BE2C (cell line): Measurements from ENCODE around the gene TIMM10B.

ENCODE experiments used
- DNase-seq: peaks from one replicate; pipeline ENCODE4 v3.0.0-alpha.2; 2020
- H3K27me3 ChIP-seq: fragments of 250-450 bp; sonication (Bioruptor Pico); 2 replicates; pipeline ENCODE4 v1.5.1; 2020; ENCODE audit warnings: mild to moderate bottlenecking
- H3K36me3 ChIP-seq: fragments of 250-450 bp; sonication (Bioruptor Pico); 2 replicates; pipeline ENCODE4 v1.5.1; 2020; ENCODE audit warnings: mild to moderate bottlenecking
- H3K4me1 ChIP-seq: fragments of 250-450 bp; sonication (Bioruptor Pico); 2 replicates; pipeline ENCODE4 v1.5.1; 2020
- H3K4me3 ChIP-seq: 2 replicates; pipeline ENCODE4 v1.5.1; 2011; ENCODE audit warnings: low read depth, low read length
- H3K9me3 ChIP-seq: fragments of 250-450 bp; sonication (Bioruptor Pico); 2 replicates; pipeline ENCODE4 v1.5.1; 2020
- TF ChIP-seq, protein P1 (sequence below): IDR thresholded peaks from 2 replicates; pipeline ENCODE4 v1.5.1; 2012; ENCODE audit warnings: mild to moderate bottlenecking, low read depth, low read length

The TIMM10B gene

DNA sequence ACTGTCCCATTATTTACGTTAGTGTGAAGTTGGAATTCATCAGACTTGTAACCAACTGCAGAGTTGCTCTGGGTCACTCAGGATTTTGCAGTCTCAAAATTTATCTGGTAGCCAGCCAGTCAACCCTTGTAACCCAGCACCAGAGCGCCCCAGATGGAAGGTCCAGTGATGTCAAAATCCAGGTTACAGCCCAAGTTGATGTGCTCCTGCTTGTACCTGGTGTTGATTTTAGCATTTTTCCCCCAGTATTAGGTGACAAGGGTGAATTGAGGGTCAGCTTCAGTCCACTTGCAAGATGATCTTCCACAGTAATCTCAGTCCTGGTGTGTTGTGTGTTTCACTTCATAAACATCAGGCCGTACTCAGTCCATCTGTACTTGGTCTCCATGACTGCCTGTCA is 7.5 kb downstream of the TIMM10B start:
- no peaks in the 10 kb centered on the region for H3K27me3 ChIP-seq
- no peaks in the 10 kb centered on the region for H3K9me3 ChIP-seq
- no peaks in the 10 kb centered on the region for H3K4me1 ChIP-seq
- TF ChIP-seq, protein P1, sequence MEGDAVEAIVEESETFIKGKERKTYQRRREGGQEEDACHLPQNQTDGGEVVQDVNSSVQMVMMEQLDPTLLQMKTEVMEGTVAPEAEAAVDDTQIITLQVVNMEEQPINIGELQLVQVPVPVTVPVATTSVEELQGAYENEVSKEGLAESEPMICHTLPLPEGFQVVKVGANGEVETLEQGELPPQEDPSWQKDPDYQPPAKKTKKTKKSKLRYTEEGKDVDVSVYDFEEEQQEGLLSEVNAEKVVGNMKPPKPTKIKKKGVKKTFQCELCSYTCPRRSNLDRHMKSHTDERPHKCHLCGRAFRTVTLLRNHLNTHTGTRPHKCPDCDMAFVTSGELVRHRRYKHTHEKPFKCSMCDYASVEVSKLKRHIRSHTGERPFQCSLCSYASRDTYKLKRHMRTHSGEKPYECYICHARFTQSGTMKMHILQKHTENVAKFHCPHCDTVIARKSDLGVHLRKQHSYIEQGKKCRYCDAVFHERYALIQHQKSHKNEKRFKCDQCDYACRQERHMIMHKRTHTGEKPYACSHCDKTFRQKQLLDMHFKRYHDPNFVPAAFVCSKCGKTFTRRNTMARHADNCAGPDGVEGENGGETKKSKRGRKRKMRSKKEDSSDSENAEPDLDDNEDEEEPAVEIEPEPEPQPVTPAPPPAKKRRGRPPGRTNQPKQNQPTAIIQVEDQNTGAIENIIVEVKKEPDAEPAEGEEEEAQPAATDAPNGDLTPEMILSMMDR, result no peak
- H3K36me3 ChIP-seq, result no peaks in the 10 kb centered on the region; the same call in 1 of the 2 replicates
- no peak for DNase-seq
- H3K4me3 ChIP-seq, result no peak overlapping the region

DNA sequence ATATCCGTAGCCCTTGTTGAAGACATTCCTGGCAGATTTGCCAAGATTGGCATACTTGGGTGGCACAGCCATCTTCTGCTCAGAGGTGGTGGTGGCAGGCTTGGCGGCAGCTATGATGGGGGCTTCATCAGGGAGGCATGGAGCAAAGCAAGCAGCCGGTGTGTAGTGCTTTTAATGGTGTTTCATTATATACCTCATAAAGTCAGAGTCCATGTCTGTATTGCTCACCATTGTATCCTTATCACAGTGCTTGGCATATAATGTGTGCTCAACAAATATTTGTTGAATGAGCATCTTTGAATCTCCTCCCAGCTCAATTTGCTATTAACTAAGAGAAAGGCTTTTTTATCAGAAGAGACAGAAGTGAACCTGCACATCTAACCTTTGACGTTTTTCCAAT is 8.0 kb downstream of the TIMM10B start:
- Histone ChIP-seq H3K4me1 (no peaks in the 10 kb centered on the region), H3K36me3 (no peaks in the 10 kb centered on the region; the same call in 1 of the 2 replicates), H3K4me3 (no peak overlapping the region), H3K9me3 (no peaks in the 10 kb centered on the region), H3K27me3 (no peaks in the 10 kb centered on the region)
- DNase-seq, result no peak
- TF ChIP-seq, protein P1, result no peak

DNA sequence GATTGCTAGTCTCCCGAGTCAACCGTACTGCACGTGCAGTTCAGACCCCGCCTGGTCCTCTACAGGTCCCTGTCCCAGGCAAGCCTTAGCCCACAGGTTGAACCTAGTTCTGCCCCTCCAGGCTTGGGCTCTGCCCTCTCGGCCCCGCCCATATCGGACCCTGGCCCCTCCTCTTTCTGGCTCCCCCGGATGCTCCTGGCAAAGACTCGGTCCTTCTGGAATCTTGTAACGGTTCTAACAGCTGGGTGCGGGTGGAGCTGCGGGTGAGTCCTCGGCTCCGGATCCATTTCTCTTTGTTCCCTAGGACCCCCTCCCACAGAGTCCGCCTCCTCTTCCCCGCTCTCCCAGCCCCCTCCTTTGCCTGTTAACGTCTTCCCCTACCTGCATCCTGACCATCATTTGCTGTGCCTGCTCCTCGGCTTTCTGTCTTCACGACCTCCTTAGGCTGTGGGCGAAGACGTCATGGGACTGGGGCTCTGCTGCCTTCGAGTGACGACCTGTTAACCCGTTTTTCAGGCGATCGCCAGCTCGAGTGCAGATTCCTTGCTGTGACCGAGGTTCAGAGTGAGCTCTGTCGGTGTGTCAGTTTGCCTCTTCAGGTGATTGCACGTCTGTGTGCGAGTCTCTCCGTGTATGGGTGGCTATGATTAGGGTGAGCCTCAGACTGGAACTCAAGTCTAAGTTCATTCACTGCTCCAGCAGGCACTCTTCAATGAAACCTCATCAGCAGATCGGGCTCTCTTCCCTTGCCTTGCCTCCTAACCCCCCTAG is 16.0 kb downstream of the TIMM10B start, which contains the start of gene DNHD1:
DNHD1 (plus strand) TSS at position 212 of the 771 bp plus-strand sequence. CDS start 936 bp downstream, outside the sequence.
- Histone ChIP-seq H3K4me1 (no peaks in the 10 kb centered on the region), H3K27me3 (no peaks in the 10 kb centered on the region), H3K4me3 (no peak within 1 kb of the TSS), H3K36me3 (no peaks in the 10 kb centered on the region), H3K9me3 (no peaks in the 10 kb centered on the region)
- TF ChIP-seq, protein P1, result no peak
- DNase-seq, result no peak

DNA sequence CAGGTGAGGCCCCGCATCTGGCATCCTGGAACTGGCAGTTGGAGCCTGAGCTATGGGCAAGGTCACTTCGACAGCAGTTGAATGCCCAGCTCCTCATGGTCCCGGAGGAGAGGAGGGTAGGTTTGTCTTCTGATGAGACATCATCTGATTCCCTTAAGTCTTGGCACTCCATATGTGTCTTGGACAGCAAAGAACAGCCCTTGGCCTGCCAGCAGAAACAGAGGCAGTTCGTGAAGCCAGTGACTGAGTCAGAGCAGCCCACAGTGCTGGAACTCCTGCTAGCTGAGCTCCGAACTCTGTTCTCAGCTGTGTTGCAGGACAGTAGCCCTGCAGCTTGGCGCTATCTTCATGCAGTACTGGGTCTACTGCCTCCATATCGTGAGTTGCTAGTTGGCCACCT is 16.8 kb downstream of the TIMM10B start:
- Histone ChIP-seq H3K4me3 (no peak overlapping the region), H3K4me1 (no peaks in the 10 kb centered on the region), H3K9me3 (no peaks in the 10 kb centered on the region), H3K27me3 (no peaks in the 10 kb centered on the region), H3K36me3 (no peaks in the 10 kb centered on the region)
- TF ChIP-seq, protein P1, result no peak
- no peak for DNase-seq

DNA sequence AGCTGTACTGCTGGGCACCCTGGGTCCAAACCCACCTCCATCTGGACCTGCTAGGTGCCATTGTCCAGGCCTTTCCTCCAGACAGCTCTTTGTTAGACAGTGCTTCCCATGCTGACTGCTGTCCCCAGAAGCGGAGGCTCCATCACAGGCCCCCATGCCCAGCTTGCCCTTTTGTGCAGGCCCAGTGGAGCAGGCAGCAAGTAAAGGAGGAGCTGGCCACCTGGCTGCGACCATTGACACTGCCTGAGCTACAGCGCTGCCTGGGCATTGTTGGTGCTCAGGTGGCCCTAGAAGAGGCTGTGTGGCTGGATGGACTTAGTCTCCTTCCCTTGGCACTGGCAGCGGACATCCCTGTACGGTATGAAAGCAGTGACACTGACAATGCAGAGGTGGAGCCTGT is 17.2 kb downstream of the TIMM10B start:
- no peaks in the 10 kb centered on the region for H3K36me3 ChIP-seq
- H3K9me3 ChIP-seq, result no peaks in the 10 kb centered on the region
- H3K27me3 ChIP-seq, result no peaks in the 10 kb centered on the region
- TF ChIP-seq, protein P1, result no peak
- H3K4me1 ChIP-seq, result no peaks in the 10 kb centered on the region
- no peak overlapping the region for H3K4me3 ChIP-seq
- DNase-seq, result no peak

DNA sequence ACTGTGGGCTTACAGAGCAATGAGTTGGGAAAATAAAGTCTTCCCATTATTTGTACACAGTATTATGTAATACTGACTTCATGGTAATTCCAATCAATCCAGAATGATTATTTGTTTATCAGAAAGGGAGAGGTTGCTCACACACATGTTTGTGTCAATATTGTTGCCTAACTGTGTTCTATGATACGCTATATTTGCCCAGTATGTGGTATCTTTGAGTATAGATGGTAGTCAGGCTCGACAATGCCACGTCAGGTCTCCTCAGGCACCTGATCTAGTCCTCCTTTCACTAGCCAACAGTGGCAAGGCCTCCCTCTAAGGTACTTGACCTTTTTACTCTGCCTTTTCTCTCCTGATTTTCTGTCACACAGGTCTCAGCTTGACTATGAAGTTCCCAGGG is 21.1 kb downstream of the TIMM10B start:
- no peaks in the 10 kb centered on the region; the same call in 1 of the 2 replicates for H3K36me3 ChIP-seq

More for the DNA sequence above, 21.1 kb downstream of the TIMM10B start:
- no peak overlapping the region for H3K4me3 ChIP-seq
- no peaks in the 10 kb centered on the region for H3K27me3 ChIP-seq
- TF ChIP-seq, protein P1, result no peak
- H3K9me3 ChIP-seq, result no peaks in the 10 kb centered on the region
- 0 out of 2 replicates have a peak, but pooled peaks cover 3% of the 10 kb centered on the region for H3K4me1 ChIP-seq
- no peak for DNase-seq
